ENCODE measurements around the gene OPRD1.
A peak's percentile ranks its signal among the peaks of the same experiment; 100 is the strongest.
"Not testable (repeated sequence)": the region's sequence is repeated elsewhere in the genome, so short reads cannot be mapped to it uniquely, and the experiment has no call there.

OPRD1 gene

DNA sequence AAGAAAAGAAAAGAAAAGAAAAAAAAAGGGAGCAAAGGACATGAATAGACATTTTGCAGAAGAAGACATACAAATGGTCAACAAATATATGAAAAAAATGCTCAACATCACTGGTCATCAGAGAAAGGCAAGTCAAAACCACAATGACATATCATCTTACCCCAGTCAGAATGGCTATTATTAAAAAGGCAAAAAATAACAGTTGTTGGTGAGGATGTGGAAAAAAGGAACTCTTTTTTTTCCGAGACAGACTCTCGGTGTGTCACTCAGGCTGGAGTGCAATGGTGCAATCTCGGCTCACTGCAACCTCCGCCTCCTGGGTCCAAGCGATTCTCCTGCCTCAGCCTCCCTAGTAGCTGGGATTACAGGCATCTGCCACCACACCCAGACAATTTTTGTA is 63.2 kb downstream of the OPRD1 start:
- not testable (repeated sequence) for H3K36me3 ChIP-seq (ENCODE audit: control insufficient read depth, insufficient read depth, low read length); H3K4me3 ChIP-seq (ENCODE audit: low read depth, low read length); H3K27me3 ChIP-seq (ENCODE audit: control insufficient read depth, insufficient read depth, low read length); H3K4me1 ChIP-seq (ENCODE audit: control insufficient read depth, insufficient read depth, low read length); H3K9me3 ChIP-seq (ENCODE audit: control insufficient read depth, insufficient read depth, low read length); H3K9ac ChIP-seq (ENCODE audit: low read depth, low read length)

DNA sequence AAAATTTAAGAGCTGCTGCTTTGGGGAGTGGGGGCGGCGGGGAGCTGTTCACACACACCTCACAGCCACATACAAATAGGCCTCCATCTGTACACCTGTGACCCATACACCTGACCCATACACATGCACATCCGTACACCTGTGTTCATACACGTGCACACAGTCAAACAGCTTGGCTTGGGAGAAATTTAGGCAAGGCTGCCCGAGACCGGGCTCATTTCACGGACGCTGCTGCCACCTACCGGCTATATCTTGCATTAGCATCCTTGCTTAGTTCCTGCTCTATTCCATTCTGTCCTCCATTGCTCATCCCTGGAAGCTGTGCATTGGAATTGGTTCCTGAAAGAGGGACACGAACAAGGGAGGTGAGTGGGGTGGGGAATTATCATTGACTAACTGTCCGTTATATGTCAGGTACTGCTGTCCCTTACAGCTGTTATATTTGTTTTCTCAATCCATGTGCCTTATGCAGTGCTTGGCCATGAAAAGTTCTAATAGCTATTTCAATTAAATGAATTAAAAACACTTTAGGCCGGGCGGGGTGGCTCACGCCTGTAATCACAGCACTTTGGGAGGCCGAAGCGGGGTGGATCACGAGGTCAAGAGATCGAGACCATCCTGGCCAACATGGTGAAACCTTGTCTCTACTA is 65.3 kb downstream of the OPRD1 start:
- Histone ChIP-seq H3K27me3 (ENCODE audit: control insufficient read depth, insufficient read depth, low read length) (no peaks in the 10 kb centered on the region), H3K4me1 (ENCODE audit: control insufficient read depth, insufficient read depth, low read length) (peaks cover 1% of the 10 kb centered on the region), H3K9me3 (ENCODE audit: control insufficient read depth, insufficient read depth, low read length) (no peaks in the 10 kb centered on the region), H3K4me3 (ENCODE audit: low read depth, low read length) (no peak overlapping the region), H3K36me3 (ENCODE audit: control insufficient read depth, insufficient read depth, low read length) (no peaks in the 10 kb centered on the region), H3K9ac (ENCODE audit: low read depth, low read length) (no peak overlapping the region)

DNA sequence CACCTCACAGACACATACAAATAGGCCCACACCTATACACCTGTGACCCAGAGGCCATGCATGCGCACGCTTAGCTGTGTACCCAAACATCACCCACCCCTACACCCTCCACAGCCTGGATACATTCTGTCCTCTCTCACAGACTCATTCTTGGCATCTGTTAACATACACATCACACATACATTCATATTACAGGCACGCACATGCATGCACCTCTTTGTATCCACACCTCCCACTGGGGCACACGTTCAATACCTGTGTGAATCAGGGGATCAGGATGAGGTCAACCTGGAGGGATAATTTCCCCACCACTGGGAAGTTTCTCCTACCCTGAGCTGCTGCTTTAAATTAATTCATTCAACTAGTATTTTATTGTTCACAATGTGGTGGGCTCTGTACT is 66.8 kb downstream of the OPRD1 start:
- no peaks in the 10 kb centered on the region for H3K36me3 ChIP-seq (ENCODE audit: control insufficient read depth, insufficient read depth, low read length)
- peaks cover 9% of the 10 kb centered on the region for H3K4me1 ChIP-seq (ENCODE audit: control insufficient read depth, insufficient read depth, low read length)
- no peaks in the 10 kb centered on the region for H3K27me3 ChIP-seq (ENCODE audit: control insufficient read depth, insufficient read depth, low read length)
- no peak overlapping the region for H3K4me3 ChIP-seq (ENCODE audit: low read depth, low read length)
- H3K9ac ChIP-seq (ENCODE audit: low read depth, low read length): no peak overlapping the region
- H3K9me3 ChIP-seq (ENCODE audit: control insufficient read depth, insufficient read depth, low read length): no peaks in the 10 kb centered on the region

DNA sequence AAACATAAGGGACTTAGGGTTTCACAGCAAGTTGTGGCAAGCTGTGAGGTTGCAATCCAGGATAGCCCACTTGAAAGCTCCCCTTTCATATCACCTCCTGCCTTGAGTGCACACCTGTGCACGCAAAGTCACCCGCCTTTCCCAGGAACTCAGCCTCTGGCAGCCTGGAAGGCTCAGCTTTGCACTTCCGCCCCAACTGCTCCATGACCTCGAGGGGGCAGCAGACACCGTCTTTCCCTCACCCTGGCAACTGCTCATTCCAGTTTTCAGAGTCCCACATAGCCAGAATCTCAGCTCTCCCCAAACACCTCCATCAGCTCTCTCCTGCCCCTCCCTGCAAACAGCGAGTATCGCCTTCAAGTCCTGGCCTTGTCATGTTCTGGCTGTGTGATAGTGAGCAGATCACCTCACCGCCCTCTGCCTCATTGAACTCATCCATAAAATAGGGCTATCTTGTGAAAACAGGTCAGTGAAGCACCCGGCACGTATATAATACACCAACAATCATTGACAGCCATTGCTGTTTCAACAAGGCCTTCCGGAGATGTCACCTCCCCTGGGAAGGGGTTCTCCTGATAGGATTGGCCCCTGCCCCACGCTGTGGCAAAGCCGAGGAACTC is 70.1 kb downstream of the OPRD1 start:
- no peaks in the 10 kb centered on the region for H3K9me3 ChIP-seq (ENCODE audit: control insufficient read depth, insufficient read depth, low read length)
- no peak overlapping the region for H3K9ac ChIP-seq (ENCODE audit: low read depth, low read length)
- H3K36me3 ChIP-seq (ENCODE audit: control insufficient read depth, insufficient read depth, low read length): no peaks in the 10 kb centered on the region
- H3K27me3 ChIP-seq (ENCODE audit: control insufficient read depth, insufficient read depth, low read length): peaks cover 6% of the 10 kb centered on the region
- H3K4me1 ChIP-seq (ENCODE audit: control insufficient read depth, insufficient read depth, low read length): peaks cover 24% of the 10 kb centered on the region
- no peak overlapping the region for H3K4me3 ChIP-seq (ENCODE audit: low read depth, low read length)

DNA sequence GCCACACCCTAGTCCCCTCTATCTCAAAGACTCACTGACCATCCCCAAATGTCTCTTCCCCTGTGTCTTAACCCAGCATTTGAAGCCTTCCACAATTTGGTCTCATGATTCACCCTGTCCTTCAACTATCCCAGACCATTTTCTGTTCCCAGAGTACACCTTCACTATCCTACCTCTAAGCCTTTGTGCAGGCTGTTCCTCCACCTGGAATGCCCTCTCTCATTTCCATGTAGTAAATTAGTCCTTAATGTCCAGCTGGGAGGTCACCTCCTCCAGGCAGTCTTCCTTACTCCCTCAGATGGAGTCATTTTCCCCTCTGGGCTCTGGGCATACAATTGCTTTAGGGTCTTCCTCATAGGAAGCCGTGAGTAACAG is 71.3 kb downstream of the OPRD1 start:
- H3K4me3 ChIP-seq (ENCODE audit: low read depth, low read length): no peak overlapping the region
- H3K36me3 ChIP-seq (ENCODE audit: control insufficient read depth, insufficient read depth, low read length): no peaks in the 10 kb centered on the region
- no peaks in the 10 kb centered on the region for H3K9me3 ChIP-seq (ENCODE audit: control insufficient read depth, insufficient read depth, low read length)
- no peak overlapping the region for H3K9ac ChIP-seq (ENCODE audit: low read depth, low read length)
- peaks cover 6% of the 10 kb centered on the region for H3K27me3 ChIP-seq (ENCODE audit: control insufficient read depth, insufficient read depth, low read length)
- H3K4me1 ChIP-seq (ENCODE audit: control insufficient read depth, insufficient read depth, low read length): peaks cover 24% of the 10 kb centered on the region

DNA sequence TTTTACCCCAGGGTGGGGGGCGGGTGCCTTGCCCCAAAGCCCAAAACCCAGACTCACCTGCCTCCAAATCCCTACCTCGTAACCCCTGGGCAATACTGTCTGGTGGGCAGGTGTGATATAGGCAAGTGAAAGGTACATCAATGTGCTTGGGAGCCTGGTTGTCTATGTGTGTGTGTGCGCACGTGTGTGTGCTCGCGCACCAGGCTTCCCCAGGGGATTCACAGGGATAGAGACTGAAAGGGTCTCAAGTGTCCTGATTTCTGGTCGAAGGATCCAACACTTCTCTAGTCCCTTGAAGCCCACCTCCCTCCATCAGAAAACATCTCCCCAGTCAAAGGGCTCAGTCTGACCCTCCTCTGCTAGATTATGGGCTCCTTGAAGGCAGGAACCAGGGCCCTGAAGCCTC is 73.5 kb downstream of the OPRD1 start:
- H3K4me1 ChIP-seq (ENCODE audit: control insufficient read depth, insufficient read depth, low read length): peaks cover 24% of the 10 kb centered on the region
- no peaks in the 10 kb centered on the region for H3K36me3 ChIP-seq (ENCODE audit: control insufficient read depth, insufficient read depth, low read length)
- no peak overlapping the region for H3K9ac ChIP-seq (ENCODE audit: low read depth, low read length)
- H3K9me3 ChIP-seq (ENCODE audit: control insufficient read depth, insufficient read depth, low read length): no peaks in the 10 kb centered on the region
- peaks cover 8% of the 10 kb centered on the region for H3K27me3 ChIP-seq (ENCODE audit: control insufficient read depth, insufficient read depth, low read length)
- H3K4me3 ChIP-seq (ENCODE audit: low read depth, low read length): no peak overlapping the region

DNA sequence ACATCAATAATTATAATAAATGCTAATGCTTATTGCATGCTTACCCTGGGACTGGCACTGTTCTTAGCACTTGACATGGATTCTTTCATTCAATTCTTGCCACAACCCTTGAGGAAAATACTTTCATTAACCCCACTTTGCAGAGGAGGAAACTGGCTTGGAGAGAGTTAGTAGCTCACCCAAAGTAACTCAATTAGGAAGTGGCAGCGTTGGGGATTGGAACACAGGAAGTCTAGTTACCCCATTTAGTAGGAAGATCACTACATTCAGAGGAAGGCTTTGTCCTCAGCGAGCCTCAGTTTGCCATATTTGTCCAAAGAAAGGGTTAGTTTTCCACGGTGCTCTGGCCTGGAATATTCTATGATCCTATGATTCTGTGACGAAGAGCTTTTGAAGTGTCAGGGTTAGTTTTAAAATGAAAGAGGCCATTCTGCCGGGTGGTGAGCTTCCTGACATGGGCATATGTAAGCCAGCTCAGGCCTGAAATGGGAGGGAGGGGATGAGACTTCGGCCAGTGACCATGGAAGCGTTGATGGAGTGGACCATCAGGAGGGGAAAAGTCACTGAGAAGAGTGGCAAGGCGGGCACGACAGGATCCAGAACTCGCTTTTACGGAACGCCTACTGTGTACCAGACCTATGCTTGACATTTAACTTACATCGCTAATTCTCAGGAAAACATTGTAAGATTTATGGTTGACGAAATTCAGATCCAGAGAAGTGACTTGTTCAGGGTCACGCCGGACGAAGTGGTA is 74.2 kb downstream of the OPRD1 start:
- Histone ChIP-seq H3K9me3 (ENCODE audit: control insufficient read depth, insufficient read depth, low read length) (no peaks in the 10 kb centered on the region), H3K9ac (ENCODE audit: low read depth, low read length) (no peak overlapping the region), H3K4me3 (ENCODE audit: low read depth, low read length) (peak overlapping the region; percentile 91), H3K36me3 (ENCODE audit: control insufficient read depth, insufficient read depth, low read length) (peaks cover 3% of the 10 kb centered on the region), H3K27me3 (ENCODE audit: control insufficient read depth, insufficient read depth, low read length) (peaks cover 8% of the 10 kb centered on the region), H3K4me1 (ENCODE audit: control insufficient read depth, insufficient read depth, low read length) (peaks cover 24% of the 10 kb centered on the region)

DNA sequence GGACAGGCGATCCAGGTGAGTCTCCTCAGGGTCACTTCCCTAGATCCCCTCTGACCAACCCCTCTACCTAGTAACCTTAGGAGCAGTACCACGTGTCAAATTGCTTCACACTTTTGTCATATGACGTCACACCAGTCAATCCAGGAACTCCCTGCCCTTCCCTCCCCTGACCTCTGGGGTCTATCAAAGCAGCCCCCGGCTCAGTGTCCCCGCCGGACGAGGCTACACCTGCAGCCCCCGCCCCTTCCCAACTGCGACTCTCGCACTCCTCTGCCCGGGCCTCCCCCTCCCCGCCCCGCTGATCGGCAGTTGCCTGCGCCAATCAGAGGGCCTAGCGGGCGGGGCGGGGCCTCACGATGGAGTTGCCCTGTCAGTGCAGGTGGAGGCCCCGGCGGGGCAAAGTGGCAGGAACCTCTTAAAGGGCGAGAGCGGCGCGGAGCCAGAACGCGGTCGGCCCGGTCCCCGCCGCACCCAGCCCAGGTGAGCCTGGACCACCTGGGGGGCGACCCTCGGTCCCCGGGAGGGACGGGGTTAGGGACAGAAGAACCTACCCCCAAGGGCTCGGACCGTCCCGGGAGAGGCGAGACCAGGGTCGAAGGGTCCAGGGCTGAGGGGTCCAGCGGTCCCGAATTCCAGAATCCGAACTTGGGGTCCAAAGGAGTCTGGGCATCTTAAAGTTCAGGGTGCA is 74.9 kb downstream of the OPRD1 start:
- no peaks in the 10 kb centered on the region for H3K9me3 ChIP-seq (ENCODE audit: control insufficient read depth, insufficient read depth, low read length)
- H3K4me1 ChIP-seq (ENCODE audit: control insufficient read depth, insufficient read depth, low read length): peaks cover 24% of the 10 kb centered on the region
- H3K36me3 ChIP-seq (ENCODE audit: control insufficient read depth, insufficient read depth, low read length): peaks cover 4% of the 10 kb centered on the region
- peaks cover 8% of the 10 kb centered on the region for H3K27me3 ChIP-seq (ENCODE audit: control insufficient read depth, insufficient read depth, low read length)
- H3K9ac ChIP-seq (ENCODE audit: low read depth, low read length): no peak overlapping the region
- H3K4me3 ChIP-seq (ENCODE audit: low read depth, low read length): peak overlapping the region; percentile 91

DNA sequence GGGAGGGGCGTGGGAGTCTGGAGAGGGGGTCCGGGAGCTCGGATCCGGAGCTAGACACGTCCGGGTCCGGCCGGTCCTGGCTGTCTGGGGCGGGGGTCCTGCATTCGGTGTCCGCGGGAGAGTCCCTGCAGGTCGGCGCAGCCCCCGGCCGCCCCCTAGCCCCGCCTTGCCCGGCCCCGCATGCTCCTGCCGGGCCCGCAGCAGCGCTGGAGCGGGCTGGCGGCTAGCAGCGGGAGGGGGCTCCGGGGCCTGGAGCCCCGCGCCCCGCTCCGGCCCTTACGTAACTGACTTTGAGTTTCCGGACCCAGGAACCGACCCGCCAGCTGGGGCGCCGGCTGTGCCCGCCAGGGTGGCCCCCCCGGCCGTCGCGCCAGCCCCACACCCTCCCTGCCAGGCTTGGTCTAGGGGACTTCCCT is 75.5 kb downstream of the OPRD1 start:
- Histone ChIP-seq H3K36me3 (ENCODE audit: control insufficient read depth, insufficient read depth, low read length) (peaks cover 4% of the 10 kb centered on the region), H3K4me1 (ENCODE audit: control insufficient read depth, insufficient read depth, low read length) (peaks cover 21% of the 10 kb centered on the region), H3K27me3 (ENCODE audit: control insufficient read depth, insufficient read depth, low read length) (peaks cover 8% of the 10 kb centered on the region), H3K9ac (ENCODE audit: low read depth, low read length) (no peak overlapping the region), H3K4me3 (ENCODE audit: low read depth, low read length) (peak overlapping the region; percentile 91), H3K9me3 (ENCODE audit: control insufficient read depth, insufficient read depth, low read length) (no peaks in the 10 kb centered on the region)

DNA sequence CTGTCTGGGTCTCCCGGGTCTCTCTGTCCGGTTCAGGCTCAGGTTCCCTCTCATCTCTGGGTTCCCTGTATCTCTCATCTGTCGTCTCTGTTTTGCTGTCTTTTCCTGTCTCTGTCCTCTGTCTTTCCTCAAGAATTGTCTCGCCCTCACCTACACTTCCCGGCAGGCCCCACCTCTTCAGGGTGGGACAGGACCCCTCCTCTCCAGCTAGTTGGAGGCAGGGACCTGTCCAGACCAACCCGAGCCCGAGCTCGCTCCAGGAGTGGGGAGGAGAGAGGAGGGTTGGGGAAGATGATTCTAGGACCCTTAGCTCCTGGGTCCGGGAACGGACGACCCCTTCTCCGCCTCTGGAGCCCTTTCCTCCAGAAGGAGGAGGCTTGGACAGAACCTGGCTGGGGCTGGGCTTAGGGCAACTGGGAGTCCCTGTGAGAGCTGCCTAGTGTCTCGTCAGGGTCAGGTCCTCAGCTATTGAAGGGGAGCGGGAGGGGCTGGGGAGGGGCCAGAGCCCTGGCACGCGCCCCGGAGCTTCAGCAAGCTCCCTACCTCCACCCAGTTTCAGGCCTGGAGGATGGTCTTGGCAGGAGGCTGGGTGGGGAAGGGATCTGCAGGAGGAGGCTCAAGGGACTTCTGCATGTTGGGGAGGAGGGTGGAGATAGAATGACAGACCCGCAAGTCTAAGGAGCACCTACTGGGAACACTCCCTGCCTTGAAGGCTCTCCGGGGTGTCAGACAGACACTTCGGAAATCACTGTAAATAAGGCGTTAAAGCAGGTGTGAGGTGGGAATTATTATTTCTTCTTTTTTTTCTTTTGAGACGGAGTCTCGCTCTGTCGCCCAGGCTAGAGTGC is 76.1 kb downstream of the OPRD1 start:
- Histone ChIP-seq H3K4me3 (ENCODE audit: low read depth, low read length) (peak overlapping the region; percentile 91), H3K36me3 (ENCODE audit: control insufficient read depth, insufficient read depth, low read length) (peaks cover 4% of the 10 kb centered on the region), H3K4me1 (ENCODE audit: control insufficient read depth, insufficient read depth, low read length) (peaks cover 21% of the 10 kb centered on the region), H3K9ac (ENCODE audit: low read depth, low read length) (peak overlapping the region; percentile 54), H3K9me3 (ENCODE audit: control insufficient read depth, insufficient read depth, low read length) (no peaks in the 10 kb centered on the region), H3K27me3 (ENCODE audit: control insufficient read depth, insufficient read depth, low read length) (peaks cover 8% of the 10 kb centered on the region)

DNA sequence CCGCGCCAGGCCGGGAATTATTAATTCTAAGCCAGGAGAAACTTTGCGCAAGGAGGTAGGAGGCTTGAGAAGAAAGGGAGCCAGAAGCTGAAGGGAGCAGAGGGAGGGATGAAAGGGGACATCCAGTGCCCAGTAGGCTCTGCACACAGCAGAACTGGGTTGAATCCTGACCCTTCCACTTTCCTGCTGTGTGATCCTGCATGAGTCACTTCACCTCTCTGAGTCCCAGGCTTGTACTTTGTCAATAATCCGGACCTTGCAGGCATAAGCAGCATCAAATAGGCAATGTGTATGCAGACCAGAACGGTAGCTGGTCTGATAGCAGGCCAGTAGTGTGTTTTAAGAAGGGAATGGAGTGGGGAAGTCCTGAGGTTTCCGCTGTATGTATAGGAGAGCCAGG is 76.9 kb downstream of the OPRD1 start:
- no peaks in the 10 kb centered on the region for H3K9me3 ChIP-seq (ENCODE audit: control insufficient read depth, insufficient read depth, low read length)
- H3K27me3 ChIP-seq (ENCODE audit: control insufficient read depth, insufficient read depth, low read length): peaks cover 8% of the 10 kb centered on the region
- peaks cover 14% of the 10 kb centered on the region for H3K4me1 ChIP-seq (ENCODE audit: control insufficient read depth, insufficient read depth, low read length)
- H3K9ac ChIP-seq (ENCODE audit: low read depth, low read length): no peak overlapping the region
- peaks cover 4% of the 10 kb centered on the region for H3K36me3 ChIP-seq (ENCODE audit: control insufficient read depth, insufficient read depth, low read length)
- no peak overlapping the region for H3K4me3 ChIP-seq (ENCODE audit: low read depth, low read length)
